ENCODE data around the gene DHRS2. TPM values are rescaled to one million over a fixed set of nuclear protein-coding genes. Genes with fewer than 3 reads are reported as not detected.

The DHRS2 gene
- polyA plus RNA-seq, 1 experiment = 0.09 TPM

GRCh38 chr14:23641915-23642588, 5.9 kb downstream of the DHRS2 start:
- Histone ChIP-seq H3K4me3 (ENCODE audit: low read depth, low read length) (no peak overlapping the region), H3K9me3 (ENCODE audit: control insufficient read depth, insufficient read depth, low read length) (no peaks in the 10 kb centered on the region), H3K27me3 (ENCODE audit: control insufficient read depth, insufficient read depth, low read length) (no peaks in the 10 kb centered on the region), H3K27ac (ENCODE audit: low read depth, low read length) (no peak overlapping the region)
- DNase-seq (ENCODE audit: low read depth, low spot score) = no peak
- POLR2A ChIA-PET = no interaction called here
- TF ChIP-seq CTCF (IDR thresholded peaks at IDR 0.05; ENCODE audit: low read depth, low read length) = no peak
- CTCF ChIA-PET = interaction anchor here (3.2 kb wide), 1 partner anchor 10 kb away, joined by 47 read pairs; no protein-coding TSS in a partner anchor

- CTCF ChIA-PET = no interaction called here
- H3K27me3 ChIP-seq (ENCODE audit: control insufficient read depth, insufficient read depth, low read length) = no peaks in the 10 kb centered on the region
- H3K27ac ChIP-seq (ENCODE audit: low read depth, low read length) = no peak overlapping the region
- H3K4me3 ChIP-seq (ENCODE audit: low read depth, low read length) = no peak overlapping the region
- no peak for DNase-seq (ENCODE audit: low read depth, low spot score)
- no peak for TF ChIP-seq CTCF (IDR thresholded peaks at IDR 0.05; ENCODE audit: low read depth, low read length)
- POLR2A ChIA-PET = no interaction called here
- no peaks in the 10 kb centered on the region for H3K9me3 ChIP-seq (ENCODE audit: control insufficient read depth, insufficient read depth, low read length)
Observed at GRCh38 chr14:23643533-23644194, 7.5 kb downstream of the DHRS2 start.

DNA sequence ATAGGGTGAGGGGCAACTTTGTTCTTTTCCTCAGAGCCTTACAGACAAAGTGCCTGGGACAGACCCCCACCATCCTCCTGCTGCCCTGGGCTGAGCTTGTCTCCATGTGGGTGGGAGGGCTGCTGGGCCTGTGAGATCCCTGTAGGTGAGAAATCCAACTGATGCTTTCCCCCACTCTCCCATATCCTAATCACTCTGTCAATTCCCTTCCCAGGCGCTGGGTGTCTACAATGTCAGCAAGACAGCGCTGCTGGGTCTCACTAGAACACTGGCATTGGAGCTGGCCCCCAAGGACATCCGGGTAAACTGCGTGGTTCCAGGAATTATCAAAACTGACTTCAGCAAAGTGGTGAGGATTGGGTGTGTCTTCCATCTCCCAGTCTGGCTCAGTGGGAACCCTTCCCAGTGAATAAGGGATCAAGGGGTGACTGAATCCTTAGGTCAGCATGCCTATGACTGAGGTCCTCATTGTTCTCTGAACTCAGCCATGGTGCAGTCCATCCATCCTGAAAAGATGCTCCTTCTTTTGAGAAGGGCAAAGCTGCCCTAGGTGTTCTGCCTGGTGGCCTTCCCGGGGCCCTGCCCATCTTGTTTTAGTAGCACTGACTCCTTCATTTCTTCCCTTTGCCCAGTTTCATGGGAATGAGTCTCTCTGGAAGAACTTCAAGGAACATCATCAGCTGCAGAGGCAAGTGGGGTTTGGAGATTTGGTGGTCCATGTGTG, 8.2 kb downstream of the DHRS2 start:
- no peaks in the 10 kb centered on the region for H3K9me3 ChIP-seq (ENCODE audit: control insufficient read depth, insufficient read depth, low read length)
- no peak overlapping the region for H3K27ac ChIP-seq (ENCODE audit: low read depth, low read length)
- no peak for TF ChIP-seq CTCF (IDR thresholded peaks at IDR 0.05; ENCODE audit: low read depth, low read length)
- CTCF ChIA-PET = interaction anchor here (1.0 to 3.7 kb wide), 2 partner anchors 12 to 55 kb away, joined by 3 to 21 read pairs; no protein-coding TSS in a partner anchor
- POLR2A ChIA-PET = no interaction called here
- no peak for DNase-seq (ENCODE audit: low read depth, low spot score)
- H3K4me3 ChIP-seq (ENCODE audit: low read depth, low read length) = no peak overlapping the region
- H3K27me3 ChIP-seq (ENCODE audit: control insufficient read depth, insufficient read depth, low read length) = no peaks in the 10 kb centered on the region

DNA sequence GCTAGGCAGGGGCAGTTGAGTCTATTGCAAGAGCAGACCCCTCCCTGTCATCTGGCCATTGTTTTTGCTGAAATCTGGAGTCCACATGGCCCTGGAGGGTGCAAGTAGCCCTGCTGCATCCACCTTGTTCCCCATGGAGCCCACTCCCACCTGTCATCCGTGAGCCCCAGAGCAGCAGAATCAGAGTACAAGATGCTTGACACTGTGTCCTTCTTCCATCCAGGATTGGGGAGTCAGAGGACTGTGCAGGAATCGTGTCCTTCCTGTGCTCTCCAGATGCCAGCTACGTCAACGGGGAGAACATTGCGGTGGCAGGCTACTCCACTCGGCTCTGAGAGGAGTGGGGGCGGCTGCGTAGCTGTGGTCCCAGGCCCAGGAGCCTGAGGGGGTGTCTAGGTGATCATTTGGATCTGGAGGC, 8.8 kb downstream of the DHRS2 start:
- Histone ChIP-seq H3K4me3 (ENCODE audit: low read depth, low read length) (no peak overlapping the region), H3K27ac (ENCODE audit: low read depth, low read length) (no peak overlapping the region), H3K27me3 (ENCODE audit: control insufficient read depth, insufficient read depth, low read length) (peaks cover 1% of the 10 kb centered on the region), H3K9me3 (ENCODE audit: control insufficient read depth, insufficient read depth, low read length) (no peaks in the 10 kb centered on the region)
- DNase-seq (ENCODE audit: low read depth, low spot score) = no peak
- no peak for TF ChIP-seq CTCF (IDR thresholded peaks at IDR 0.05; ENCODE audit: low read depth, low read length)
- ChIA-PET POLR2A (no interaction called here), CTCF (interaction anchor here (1.0 to 3.7 kb wide), 2 partner anchors 13 to 56 kb away, joined by 3 to 21 read pairs; no protein-coding TSS in a partner anchor)

DNA sequence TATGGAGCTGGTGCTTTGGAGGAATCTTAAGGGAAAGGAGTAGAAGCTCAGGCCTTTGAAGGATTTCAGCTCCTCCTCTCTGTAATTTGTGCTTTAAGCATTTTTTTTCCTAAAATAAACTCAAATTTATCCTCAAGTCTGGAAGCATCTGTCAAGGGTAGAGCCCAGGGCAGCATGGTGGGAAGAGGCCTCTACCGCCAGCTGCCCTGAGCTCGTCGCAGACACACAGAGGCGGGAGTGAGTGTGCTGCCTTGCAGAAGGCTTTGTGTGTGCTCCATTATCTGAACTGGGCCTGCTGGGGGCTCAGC, 9.3 kb downstream of the DHRS2 start:
- Histone ChIP-seq H3K4me3 (ENCODE audit: low read depth, low read length) (no peak overlapping the region), H3K27ac (ENCODE audit: low read depth, low read length) (no peak overlapping the region), H3K9me3 (ENCODE audit: control insufficient read depth, insufficient read depth, low read length) (no peaks in the 10 kb centered on the region), H3K27me3 (ENCODE audit: control insufficient read depth, insufficient read depth, low read length) (peaks cover 3% of the 10 kb centered on the region)
- TF ChIP-seq CTCF (IDR thresholded peaks at IDR 0.05; ENCODE audit: low read depth, low read length) = no peak
- DNase-seq (ENCODE audit: low read depth, low spot score) = no peak
- ChIA-PET CTCF (interaction anchor here (3.7 kb wide), 1 partner anchor 13 kb away, joined by 21 read pairs; no protein-coding TSS in a partner anchor), POLR2A (no interaction called here)
